ENCODE data around the gene RAVER1. TPM values are rescaled to one million over a fixed set of nuclear protein-coding genes. Genes with fewer than 3 reads are reported as not detected.

The RAVER1 gene
- total and polyA plus RNA-seq, 2 of the 13 experiments (the other 11 are each of a cell fraction or from before 2014, with no cell fraction given), result 3.6 to 7.9 TPM

DNA sequence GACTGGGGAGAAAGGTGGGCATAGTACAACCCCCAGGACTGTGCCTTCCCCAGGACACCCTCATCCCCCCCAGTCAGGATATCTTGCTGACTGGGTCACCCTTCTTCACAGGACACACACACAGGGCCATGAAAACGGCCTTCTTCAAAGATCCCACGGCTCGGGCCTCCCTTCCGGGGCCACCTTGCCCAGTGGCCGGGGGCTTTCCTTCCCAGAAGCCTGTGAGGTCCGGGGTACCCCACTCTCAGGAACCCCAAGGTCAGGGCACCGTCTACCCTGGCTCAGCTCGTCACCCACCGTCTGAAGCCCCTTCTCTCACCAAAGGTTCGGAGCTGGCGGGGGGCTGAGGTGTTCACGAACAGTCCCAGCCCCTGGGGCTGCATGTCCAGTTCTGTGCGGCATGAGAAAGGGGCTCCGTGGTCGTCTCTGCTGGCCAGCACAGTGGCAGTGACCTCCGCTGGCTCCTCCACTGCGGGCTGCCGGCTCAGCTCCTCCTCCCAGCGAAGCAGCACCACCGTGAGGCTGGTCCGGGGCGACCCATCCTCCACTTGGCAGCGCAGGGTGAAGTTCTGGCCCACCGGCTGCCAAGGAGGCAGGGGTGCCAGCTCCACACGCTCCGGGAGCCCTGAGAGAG is 2.1 kb upstream of the RAVER1 start (continued):
- TF ChIP-seq, protein P1, sequence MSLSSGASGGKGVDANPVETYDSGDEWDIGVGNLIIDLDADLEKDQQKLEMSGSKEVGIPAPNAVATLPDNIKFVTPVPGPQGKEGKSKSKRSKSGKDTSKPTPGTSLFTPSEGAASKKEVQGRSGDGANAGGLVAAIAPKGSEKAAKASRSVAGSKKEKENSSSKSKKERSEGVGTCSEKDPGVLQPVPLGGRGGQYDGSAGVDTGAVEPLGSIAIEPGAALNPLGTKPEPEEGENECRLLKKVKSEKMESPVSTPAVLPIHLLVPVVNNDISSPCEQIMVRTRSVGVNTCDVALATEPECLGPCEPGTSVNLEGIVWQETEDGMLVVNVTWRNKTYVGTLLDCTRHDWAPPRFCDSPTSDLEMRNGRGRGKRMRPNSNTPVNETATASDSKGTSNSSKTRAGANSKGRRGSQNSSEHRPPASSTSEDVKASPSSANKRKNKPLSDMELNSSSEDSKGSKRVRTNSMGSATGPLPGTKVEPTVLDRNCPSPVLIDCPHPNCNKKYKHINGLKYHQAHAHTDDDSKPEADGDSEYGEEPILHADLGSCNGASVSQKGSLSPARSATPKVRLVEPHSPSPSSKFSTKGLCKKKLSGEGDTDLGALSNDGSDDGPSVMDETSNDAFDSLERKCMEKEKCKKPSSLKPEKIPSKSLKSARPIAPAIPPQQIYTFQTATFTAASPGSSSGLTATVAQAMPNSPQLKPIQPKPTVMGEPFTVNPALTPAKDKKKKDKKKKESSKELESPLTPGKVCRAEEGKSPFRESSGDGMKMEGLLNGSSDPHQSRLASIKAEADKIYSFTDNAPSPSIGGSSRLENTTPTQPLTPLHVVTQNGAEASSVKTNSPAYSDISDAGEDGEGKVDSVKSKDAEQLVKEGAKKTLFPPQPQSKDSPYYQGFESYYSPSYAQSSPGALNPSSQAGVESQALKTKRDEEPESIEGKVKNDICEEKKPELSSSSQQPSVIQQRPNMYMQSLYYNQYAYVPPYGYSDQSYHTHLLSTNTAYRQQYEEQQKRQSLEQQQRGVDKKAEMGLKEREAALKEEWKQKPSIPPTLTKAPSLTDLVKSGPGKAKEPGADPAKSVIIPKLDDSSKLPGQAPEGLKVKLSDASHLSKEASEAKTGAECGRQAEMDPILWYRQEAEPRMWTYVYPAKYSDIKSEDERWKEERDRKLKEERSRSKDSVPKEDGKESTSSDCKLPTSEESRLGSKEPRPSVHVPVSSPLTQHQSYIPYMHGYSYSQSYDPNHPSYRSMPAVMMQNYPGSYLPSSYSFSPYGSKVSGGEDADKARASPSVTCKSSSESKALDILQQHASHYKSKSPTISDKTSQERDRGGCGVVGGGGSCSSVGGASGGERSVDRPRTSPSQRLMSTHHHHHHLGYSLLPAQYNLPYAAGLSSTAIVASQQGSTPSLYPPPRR (CRISPR knock-in tag; IDR thresholded peaks at IDR 0.05; ENCODE audit: borderline replicate concordance), result no peak
- TF ChIP-seq RAD51 (IDR thresholded peaks at IDR 0.05; ENCODE audit: borderline replicate concordance) (no peak), ZNF616 (CRISPR knock-in tag; IDR thresholded peaks at IDR 0.05; ENCODE audit: low read depth) (no peak), SRSF1 (optimal IDR thresholded peaks at IDR 0.05; ENCODE audit: low read depth, low read length) (peak; percentile 68), ATAD3A (CRISPR knock-in tag; IDR thresholded peaks at IDR 0.05) (no peak), ZNF331 (CRISPR knock-in tag; IDR thresholded peaks at IDR 0.05) (peak; percentile 68; the same call in 1 of the 2 replicates), SKI (IDR thresholded peaks at IDR 0.05; ENCODE audit: partially characterized antibody) (no peak), ZNF782 (CRISPR knock-in tag; IDR thresholded peaks at IDR 0.05; ENCODE audit: borderline replicate concordance) (no peak), ZNF124 (CRISPR knock-in tag; IDR thresholded peaks at IDR 0.05) (no peak), GLI4 (CRISPR knock-in tag; IDR thresholded peaks at IDR 0.05; ENCODE audit: borderline replicate concordance) (no peak), ZNF224 (CRISPR knock-in tag; IDR thresholded peaks at IDR 0.05) (no peak), NFE2 (CRISPR knock-in tag; IDR thresholded peaks at IDR 0.05) (no peak), PITX1 (CRISPR knock-in tag; IDR thresholded peaks at IDR 0.05) (0 out of 2 replicates have a peak, but pooled peaks have one; percentile 56)
- TF ChIP-seq, protein P2, sequence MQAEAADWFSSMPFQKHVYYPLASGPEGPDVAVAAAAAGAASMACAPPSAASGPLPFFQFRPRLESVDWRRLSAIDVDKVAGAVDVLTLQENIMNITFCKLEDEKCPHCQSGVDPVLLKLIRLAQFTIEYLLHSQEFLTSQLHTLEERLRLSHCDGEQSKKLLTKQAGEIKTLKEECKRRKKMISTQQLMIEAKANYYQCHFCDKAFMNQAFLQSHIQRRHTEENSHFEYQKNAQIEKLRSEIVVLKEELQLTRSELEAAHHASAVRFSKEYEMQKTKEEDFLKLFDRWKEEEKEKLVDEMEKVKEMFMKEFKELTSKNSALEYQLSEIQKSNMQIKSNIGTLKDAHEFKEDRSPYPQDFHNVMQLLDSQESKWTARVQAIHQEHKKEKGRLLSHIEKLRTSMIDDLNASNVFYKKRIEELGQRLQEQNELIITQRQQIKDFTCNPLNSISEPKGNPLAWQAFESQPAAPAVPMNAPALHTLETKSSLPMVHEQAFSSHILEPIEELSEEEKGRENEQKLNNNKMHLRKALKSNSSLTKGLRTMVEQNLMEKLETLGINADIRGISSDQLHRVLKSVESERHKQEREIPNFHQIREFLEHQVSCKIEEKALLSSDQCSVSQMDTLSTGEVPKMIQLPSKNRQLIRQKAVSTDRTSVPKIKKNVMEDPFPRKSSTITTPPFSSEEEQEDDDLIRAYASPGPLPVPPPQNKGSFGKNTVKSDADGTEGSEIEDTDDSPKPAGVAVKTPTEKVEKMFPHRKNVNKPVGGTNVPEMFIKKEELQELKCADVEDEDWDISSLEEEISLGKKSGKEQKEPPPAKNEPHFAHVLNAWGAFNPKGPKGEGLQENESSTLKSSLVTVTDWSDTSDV (CRISPR knock-in tag; IDR thresholded peaks at IDR 0.05), result 0 out of 2 replicates have a peak, but pooled peaks have one; percentile 14
- TF ChIP-seq, protein P3, sequence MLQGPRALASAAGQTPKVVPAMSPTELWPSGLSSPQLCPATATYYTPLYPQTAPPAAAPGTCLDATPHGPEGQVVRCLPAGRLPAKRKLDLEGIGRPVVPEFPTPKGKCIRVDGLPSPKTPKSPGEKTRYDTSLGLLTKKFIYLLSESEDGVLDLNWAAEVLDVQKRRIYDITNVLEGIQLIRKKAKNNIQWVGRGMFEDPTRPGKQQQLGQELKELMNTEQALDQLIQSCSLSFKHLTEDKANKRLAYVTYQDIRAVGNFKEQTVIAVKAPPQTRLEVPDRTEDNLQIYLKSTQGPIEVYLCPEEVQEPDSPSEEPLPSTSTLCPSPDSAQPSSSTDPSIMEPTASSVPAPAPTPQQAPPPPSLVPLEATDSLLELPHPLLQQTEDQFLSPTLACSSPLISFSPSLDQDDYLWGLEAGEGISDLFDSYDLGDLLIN (CRISPR knock-in tag; IDR thresholded peaks at IDR 0.05; ENCODE audit: borderline replicate concordance), result no peak
- TF ChIP-seq, protein P4, sequence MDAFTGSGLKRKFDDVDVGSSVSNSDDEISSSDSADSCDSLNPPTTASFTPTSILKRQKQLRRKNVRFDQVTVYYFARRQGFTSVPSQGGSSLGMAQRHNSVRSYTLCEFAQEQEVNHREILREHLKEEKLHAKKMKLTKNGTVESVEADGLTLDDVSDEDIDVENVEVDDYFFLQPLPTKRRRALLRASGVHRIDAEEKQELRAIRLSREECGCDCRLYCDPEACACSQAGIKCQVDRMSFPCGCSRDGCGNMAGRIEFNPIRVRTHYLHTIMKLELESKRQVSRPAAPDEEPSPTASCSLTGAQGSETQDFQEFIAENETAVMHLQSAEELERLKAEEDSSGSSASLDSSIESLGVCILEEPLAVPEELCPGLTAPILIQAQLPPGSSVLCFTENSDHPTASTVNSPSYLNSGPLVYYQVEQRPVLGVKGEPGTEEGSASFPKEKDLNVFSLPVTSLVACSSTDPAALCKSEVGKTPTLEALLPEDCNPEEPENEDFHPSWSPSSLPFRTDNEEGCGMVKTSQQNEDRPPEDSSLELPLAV (CRISPR knock-in tag; conservative IDR thresholded peaks at IDR 0.05; ENCODE audit: low read depth), result no peak
- TF ChIP-seq, protein P5, sequence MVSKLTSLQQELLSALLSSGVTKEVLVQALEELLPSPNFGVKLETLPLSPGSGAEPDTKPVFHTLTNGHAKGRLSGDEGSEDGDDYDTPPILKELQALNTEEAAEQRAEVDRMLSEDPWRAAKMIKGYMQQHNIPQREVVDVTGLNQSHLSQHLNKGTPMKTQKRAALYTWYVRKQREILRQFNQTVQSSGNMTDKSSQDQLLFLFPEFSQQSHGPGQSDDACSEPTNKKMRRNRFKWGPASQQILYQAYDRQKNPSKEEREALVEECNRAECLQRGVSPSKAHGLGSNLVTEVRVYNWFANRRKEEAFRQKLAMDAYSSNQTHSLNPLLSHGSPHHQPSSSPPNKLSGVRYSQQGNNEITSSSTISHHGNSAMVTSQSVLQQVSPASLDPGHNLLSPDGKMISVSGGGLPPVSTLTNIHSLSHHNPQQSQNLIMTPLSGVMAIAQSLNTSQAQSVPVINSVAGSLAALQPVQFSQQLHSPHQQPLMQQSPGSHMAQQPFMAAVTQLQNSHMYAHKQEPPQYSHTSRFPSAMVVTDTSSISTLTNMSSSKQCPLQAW (CRISPR knock-in tag; IDR thresholded peaks at IDR 0.05), result no peak

Measured in HepG2 (cell line).